ENCODE results near the gene FOXO3. TPM values are rescaled to one million over a fixed set of nuclear protein-coding genes. Genes with fewer than 3 reads are reported as not detected.

The FOXO3 gene
- total and polyA plus RNA-seq, 2 of the 8 experiments (the other 6 are each of a cell fraction or from before 2014, with no cell fraction given), result 13.1 to 19.3 TPM

GRCh38 chr6:108699290-108700041, 138.7 kb downstream of the FOXO3 start:
- Histone ChIP-seq H4K91ac (replicated peaks; ENCODE audit: insufficient read length, low read length) (peak overlapping the region; percentile 12), H3K36me3 (ENCODE audit: control insufficient read depth in 2 of 4, insufficient read depth in 4 of 4, low read length in 3 of 4) (0 out of 8 replicates have a peak, but pooled peaks cover 0 to 4% (median 0%) of the 10 kb centered on the region in 4 experiments), H3K4me3 (ENCODE audit: extremely low read depth in 1 of 4, insufficient read depth in 2 of 4, low read depth in 3 of 4, low read length in 4 of 4) (no peak overlapping the region), H3K4me2 (ENCODE audit: insufficient read depth in 1 of 2, low read depth in 2 of 2, low read length in 2 of 2) (0 out of 4 replicates have a peak overlapping the region, but pooled peaks of 1 of the 2 experiments have one; percentile 18), H4K5ac (ENCODE audit: insufficient read length, low read depth, low read length) (no peak overlapping the region), H3K79me1 (ENCODE audit: low read depth, low read length) (no peaks in the 10 kb centered on the region), H3K18ac (ENCODE audit: extremely low read depth, low read length) (no peak overlapping the region; the same call in 1 of the 2 replicates), H3K79me2 (ENCODE audit: control insufficient read depth in 1 of 2, insufficient read depth in 2 of 2, low read length in 2 of 2) (no peaks in the 10 kb centered on the region), H2BK120ac (replicated peaks; ENCODE audit: low read depth, low read length) (no peak overlapping the region), H4K8ac (ENCODE audit: extremely low read depth, insufficient read depth, low read length) (no peak overlapping the region), H2BK15ac (ENCODE audit: low read length) (no peak overlapping the region), H3K9me3 (ENCODE audit: insufficient read depth in 2 of 2, low read depth in 1 of 2, low read length in 1 of 2) (peaks cover 6 to 10% of the 10 kb centered on the region in 2 experiments; a peak in 3 of 4 replicates), H3K4ac (replicated peaks; ENCODE audit: insufficient read length, low read depth, low read length) (no peak overlapping the region), H3K23me2 (ENCODE audit: low read depth, low read length) (no peaks in the 10 kb centered on the region; the same call in 1 of the 2 replicates), H3K4me1 (replicated peaks in 1 of 4; ENCODE audit: control insufficient read depth in 3 of 4, insufficient read depth in 4 of 4, low read length in 3 of 4) (peaks cover 0 to 8% (median 4%) of the 10 kb centered on the region in 4 experiments; a peak in 4 of 7 replicates), H3K27me3 (replicated peaks in 1 of 4; ENCODE audit: control insufficient read depth in 3 of 4, extremely low read depth in 1 of 4, insufficient read depth in 3 of 4, low read length in 3 of 4) (no peaks in the 10 kb centered on the region), H2AK5ac (ENCODE audit: low read depth, low read length) (0 out of 2 replicates have a peak overlapping the region, but pooled peaks have one; percentile 71), H2BK12ac (ENCODE audit: low read depth, low read length) (no peak overlapping the region), H3K27ac (ENCODE audit: low read depth, low read length) (no peak overlapping the region), H2BK5ac (ENCODE audit: low read depth, low read length) (peak overlapping the region; percentile 36; the same call in 1 of the 2 replicates), H3K14ac (ENCODE audit: insufficient read length) (no peak overlapping the region), H2AFZ (ENCODE audit: low read length) (no peak overlapping the region), H3K9ac (replicated peaks in 1 of 4; ENCODE audit: extremely low read depth in 1 of 4, low read depth in 3 of 4, low read length in 3 of 4) (no peak overlapping the region), H4K20me1 (replicated peaks in 1 of 2; ENCODE audit: control insufficient read depth in 1 of 2, insufficient read depth in 2 of 2, low read length in 2 of 2) (no peaks in the 10 kb centered on the region), H3K56ac (replicated peaks; ENCODE audit: insufficient read length, low read depth, low read length) (no peak overlapping the region), H2BK20ac (ENCODE audit: low read length) (no peak overlapping the region; the same call in 1 of the 2 replicates), H3K23ac (ENCODE audit: insufficient read length) (no peak overlapping the region)
- TF ChIP-seq SRF (IDR thresholded peaks at IDR 0.05; ENCODE audit: low read depth, low read length) (no peak), MAX (IDR thresholded peaks at IDR 0.05) (peak; percentile 35; the same call in 1 of the 2 replicates), PHF8 (conservative IDR thresholded peaks at IDR 0.05; ENCODE audit: low read depth, low read length) (no peak), NRF1 (IDR thresholded peaks at IDR 0.05; ENCODE audit: low read depth, low read length) (no peak), E2F6 (IDR thresholded peaks at IDR 0.05) (peak; percentile 91)
- ChIA-PET CTCF (ENCODE audit: partially characterized antibody) (interaction anchor here (1.3 kb wide), 1 partner anchor 32 kb away, joined by 3 read pairs; no protein-coding TSS in a partner anchor), POLR2A (ENCODE audit: partially characterized antibody) (interaction anchor here (0.9 to 1.1 kb wide), 3 partner anchors 9 to 32 kb away, joined by 3 to 4 read pairs (median 3); no protein-coding TSS in a partner anchor)
- FAIRE-seq, result no peak
- DNase-seq (ENCODE audit: low read depth in 1 of 2, low spot score in 2 of 2), result no peak
- 82% methylated on average over 16 of the region's 17 CpGs; no CpG with 5 or more reads in 1 of the 2 experiments for WGBS, 2 experiments (ENCODE audit: extremely low coverage in 1 of 2, insufficient coverage in 1 of 2, insufficient read length in 1 of 2, insufficient replicate concordance in 2 of 2, low coverage in 1 of 2, low lambda C conversion rate in 2 of 2, missing lambda C conversion rate in 1 of 2)
